ENCODE data around the gene NFATC1.

GRCh38 chr18:79455261-79455660, 59.5 kb downstream of the NFATC1 start:
- TF ChIP-seq CTCF (IDR thresholded peaks at IDR 0.05) (no peak), POLR2A (IDR thresholded peaks at IDR 0.05) (no peak), POLR2AphosphoS5 (IDR thresholded peaks at IDR 0.05) (no peak), EP300 (IDR thresholded peaks at IDR 0.05) (no peak)

Data from suprapubic skin (tissue), 4 donors.